NOMO-1 treated with dmso at 0.1 percent for 144 hours (cell line): ENCODE results near the gene CHURC1.
A peak's percentile ranks its signal among the peaks of the same experiment; 100 is the strongest.

ENCODE experiments used
- DNase-seq: peaks from one replicate; lab custom pipeline; 2025; ENCODE audit not compliant: unreplicated experiment; lab: John Stamatoyannopoulos, UW

Gene CHURC1

DNA sequence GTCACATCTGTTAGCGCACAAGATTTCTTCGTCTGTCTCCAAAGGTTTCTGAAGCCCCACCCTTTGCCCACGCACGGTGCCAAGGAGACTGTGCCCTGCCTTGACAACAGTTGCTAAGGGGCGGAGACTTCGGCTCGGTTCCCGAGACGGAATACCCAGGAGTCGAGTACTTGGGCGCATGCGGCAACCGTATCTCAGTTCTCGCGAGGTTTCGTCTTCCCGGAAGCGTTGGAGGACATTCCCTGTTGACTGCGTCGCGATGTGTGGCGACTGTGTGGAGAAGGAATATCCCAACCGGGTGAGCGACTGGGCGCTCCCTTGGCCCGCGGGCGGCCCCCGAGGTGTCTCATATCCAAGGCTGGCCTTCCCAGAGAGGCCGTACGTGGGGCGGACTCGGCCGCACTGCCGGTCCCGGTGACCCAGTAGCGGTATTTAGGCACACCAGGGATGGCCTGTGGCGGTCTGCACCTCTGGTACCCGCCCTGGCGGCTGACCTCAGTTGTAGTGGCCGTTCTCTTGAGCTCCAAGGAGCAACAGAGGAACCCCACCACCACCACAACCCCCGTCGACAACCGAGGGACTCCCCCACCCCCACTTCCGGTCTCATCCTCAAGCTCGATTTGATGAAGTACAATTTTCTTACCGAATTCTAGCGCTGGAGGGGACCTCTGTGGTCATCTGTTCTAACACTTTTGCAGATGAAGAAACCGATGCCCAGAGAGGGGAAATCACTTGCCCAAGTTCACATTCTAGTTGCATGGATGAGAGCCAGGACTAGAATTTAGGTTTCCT lies at the start of gene CHURC1:
TSS of gene CHURC1 (plus strand) at position 219 of the 792 bp plus-strand sequence. CDS start at position 260, 41 bp downstream.
- peak; percentile 87 for DNase-seq

DNA sequence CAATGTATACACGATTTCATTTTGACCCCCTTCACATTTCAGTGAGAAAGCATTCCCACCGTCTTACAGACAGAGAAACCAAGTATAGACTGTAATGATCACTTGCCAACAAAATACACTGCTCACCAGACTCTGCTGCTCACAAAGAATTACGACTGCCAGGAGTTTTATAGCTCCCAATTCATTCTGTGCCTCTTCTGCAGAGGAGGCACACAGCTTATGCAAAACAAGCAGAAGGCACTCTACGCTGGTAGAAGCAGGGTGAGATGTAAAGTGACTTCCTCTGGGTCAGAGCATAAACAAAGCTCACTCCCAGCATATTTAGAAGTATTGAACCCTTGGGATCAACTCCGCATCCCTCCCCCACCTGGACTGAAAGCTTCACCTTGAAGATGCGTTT lies 49.1 kb upstream of the CHURC1 start:
- DNase-seq, result no peak

DNA sequence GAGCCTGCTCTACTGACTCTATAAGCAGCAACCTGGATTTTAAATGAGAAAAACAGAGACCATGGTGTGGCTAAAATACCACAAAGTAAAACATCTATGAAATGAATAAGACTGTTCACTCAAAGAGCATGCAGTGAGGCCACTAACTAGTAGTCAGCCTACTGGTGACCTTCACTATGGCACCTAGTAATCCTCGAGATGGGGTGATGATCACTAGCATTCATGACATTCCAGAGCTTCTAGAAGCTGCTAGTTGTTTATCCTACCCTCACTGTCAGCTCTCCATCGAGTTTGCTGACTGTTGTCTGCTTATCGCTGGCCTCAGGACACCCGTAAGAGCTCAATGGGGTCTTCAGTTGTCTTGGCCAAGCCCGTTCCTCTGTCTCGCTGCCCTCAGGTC lies 48.3 kb upstream of the CHURC1 start:
- no peak for DNase-seq

DNA sequence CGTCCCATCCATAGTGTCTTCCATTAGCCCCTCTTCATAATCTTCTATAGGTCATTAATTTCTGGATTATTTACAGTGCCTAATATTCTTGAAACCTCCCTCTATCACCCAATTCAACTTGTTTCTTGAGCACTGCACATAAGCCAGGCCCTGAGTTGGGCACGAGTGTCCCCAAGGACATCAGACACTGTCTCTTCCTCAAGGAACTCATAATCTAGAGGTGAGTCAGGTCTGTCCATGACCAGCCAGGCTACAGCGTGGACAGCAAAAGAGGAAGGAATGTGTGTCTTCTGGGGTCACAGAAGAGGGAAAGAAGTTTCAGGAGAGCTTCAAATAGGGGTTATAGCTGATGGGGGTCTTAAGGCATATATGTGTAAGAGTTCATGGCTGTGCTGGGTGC lies 47.1 kb upstream of the CHURC1 start:
- no peak for DNase-seq

DNA sequence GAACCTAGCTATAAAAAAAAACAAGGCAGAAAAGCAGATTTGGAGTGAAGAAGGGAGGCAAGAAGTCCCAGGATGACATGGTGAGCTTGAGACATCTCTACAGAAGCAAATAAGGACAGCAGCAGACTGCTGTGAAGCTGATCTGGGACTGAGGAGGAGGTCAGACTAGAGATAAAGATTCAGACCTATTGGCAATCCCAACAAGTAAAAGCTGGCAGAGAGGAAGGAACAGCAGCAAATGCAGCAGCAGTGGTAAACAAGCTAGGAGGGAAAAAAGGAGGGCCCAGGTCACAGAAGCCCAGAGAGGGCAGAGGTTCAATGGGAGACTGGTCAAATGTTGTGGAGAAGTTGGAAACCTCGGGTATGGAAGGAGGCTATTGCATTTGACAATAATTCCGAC lies 45.9 kb upstream of the CHURC1 start:
- no peak for DNase-seq

DNA sequence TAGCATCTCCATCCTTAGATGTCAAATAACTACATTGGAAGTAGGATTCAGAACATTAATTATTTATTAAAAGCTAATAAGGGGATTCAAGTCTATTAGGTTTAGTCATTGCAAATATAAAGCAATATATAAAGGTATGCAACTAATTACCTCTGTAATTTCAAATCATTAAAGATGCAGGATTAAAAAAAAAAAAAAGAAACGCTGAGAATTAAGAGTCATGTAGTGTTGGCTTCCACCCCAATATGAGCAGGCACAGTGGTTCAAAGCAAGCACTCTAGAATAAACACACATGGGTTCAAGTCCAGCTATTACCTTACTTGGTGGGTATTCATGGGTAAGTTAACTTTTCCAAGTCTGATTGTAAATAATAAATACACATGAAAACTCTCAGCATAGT lies 45.4 kb upstream of the CHURC1 start:
- DNase-seq, result no peak

DNA sequence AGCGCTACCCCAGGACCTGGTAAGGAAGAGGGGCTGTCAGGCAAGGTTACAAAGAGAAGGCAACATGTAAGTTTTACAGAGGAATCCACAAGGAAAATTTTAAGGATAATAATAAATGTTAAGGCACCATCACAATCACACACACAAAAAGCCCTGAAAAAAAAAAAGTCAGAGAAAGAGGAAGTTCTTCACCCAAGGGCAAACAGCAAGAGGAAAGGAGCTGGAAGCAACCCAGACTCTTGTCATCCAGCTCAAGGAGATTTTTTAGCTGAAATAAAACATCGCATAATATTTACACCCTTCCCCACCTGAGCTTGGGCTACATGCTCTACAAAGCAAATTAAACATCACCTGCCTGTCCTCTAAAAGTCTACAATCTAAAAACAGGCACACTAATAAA lies 44.1 kb upstream of the CHURC1 start:
- no peak for DNase-seq

DNA sequence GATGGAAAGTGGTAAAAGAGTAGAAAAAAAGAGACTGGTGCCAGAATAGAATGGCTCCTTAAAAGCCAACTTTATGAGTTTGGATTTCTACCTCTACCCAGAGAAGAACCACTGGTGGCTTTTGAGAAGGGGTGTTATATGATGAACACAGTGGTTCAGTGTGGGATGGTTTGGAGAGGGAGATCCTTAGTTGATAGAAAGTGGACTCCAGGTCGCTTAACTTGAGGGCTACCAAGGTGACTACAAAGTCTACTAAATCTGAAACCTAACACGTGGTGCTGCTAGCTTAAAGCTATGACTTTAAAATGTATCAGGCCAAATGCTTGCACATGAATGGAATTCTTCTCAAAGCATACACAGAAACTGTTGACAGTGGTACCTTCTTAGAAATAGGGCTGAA lies 42.9 kb upstream of the CHURC1 start:
- no peak for DNase-seq

DNA sequence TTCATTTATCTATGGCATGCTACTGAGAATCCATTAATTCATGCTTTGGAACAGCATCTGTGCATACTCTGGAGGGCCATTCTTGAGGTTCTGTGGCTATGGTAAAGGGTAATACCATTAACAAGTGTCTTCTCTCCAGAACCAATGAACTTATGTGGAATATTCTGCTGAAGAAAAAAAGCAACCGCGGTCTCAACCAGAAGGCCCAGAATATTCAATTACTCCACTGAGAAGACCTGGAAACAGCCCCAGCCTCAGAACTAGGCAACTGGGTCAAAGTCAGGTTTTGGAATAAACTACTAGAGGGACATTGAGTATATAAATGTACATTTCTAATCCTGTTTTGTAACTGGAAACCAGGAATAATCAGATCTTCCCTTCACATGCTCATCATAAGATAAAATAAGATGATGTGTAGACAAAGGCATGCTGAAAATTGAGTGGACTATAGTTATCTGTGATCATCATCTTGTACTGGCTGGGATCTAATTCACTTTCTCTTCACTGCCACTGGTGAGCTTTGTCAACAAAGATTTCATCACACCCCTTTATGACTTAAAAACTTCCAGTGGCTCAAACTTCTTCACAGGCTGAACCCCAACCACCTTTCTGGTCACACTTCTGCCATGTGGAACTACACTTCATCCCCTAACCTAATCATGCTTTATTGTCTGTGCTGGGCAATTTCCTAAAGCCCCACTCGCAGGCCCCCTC lies 40.6 kb upstream of the CHURC1 start:
- DNase-seq, result no peak

DNA sequence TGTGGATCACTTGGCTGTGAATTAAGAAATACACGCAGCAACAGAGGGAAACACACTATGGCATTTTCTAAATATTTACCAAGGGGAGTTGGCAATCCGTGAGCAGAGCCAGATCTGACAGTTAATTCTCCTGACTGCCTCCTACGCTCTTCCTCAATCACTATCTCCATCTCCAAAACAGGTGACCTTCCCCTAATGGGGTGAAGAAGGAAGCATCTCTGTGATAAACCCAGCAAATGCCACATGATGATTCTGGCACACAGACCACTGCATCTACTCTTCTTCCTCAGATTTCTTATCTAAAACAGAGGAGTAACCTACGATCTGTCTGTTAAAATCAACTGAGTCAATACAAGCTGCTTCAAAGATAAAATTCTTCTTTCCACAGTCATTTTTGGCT lies 38.9 kb upstream of the CHURC1 start:
- DNase-seq, result no peak

DNA sequence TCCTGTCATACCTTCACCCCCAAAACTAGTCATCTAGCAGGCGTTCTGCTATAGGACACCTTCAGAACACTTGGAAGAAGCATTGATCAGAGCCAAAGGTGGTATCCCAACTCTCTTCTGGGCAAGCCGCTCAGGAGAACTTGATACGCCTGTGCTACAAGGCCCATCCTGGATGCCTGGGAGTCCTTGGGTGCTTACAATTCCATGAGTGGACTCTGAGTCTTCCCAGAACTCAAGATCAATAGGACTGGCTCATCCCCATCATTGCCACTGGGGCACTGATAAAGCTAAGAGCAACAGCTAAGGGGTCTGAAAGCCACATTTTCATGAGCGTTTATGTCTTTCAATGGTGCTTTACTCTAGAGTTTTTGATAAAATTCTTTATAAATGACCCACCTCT lies 36.4 kb upstream of the CHURC1 start:
- no peak for DNase-seq

DNA sequence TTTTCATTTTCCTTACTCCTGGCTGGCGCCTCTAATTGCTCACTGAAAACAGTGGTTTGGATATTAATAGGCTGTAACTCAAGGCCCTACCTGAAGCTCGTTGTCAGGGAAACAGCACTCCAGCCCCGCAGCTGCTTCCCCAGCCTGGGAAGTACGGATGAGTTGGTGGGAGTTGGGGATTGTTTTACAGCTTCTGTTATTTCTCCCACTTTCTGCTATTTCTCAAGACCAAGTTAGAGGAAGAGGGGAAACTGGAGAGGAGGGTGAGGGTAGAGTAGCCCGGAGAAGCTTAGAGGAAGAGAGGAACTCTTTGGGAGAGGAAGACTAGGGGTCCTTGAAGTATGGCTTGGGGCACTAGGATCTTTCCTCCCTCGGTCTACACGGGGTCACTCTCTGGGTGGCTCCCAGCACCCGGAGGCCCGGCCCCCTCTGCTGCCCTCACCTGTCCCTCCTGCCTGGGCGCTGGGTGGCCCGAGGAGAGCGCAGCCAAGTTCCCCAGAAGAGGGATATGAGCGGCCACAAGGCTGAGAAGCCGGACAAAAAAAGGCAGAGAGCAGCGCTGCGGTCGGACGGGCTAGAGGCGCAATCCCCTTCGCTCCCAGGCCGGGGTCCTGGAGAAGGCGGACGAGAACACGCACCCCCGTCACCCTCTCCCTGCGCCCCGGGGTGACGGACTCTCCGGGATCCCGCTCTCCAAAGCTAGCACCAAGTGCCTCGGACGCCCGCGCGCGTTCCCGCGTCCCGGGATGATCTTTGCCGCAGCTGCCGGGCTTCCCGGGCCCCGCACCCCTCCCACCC lies 35.2 kb upstream of the CHURC1 start:
- no peak for DNase-seq

DNA sequence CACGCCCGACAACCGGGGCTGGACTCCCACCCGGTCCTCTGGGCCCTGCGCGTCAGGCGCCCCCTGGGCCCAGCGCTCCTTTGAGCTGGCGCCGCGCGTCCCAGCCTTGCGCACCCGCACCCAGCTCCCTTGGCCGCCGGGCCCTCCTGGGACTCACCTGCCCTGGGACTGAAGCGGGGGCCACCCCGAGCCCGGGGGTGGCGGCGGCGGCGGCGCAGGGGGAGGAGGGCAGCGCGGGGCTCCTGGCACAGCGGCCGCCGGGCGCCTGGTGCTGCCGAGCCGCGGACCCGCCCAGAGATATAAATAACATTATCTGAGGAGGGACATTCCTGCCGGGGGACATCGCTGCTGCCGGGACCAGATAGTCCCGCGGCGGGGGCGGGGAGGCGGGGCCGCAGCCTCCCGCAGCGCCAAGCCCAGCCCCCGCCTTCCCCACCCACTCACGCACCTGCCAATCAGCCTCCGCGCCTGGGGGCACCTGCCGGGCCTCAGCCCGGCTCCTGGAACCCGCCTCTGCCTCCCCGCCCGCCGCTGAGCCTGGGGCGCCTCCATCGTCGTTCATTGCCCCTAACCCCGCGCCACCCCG lies 34.5 kb upstream of the CHURC1 start, which contains the start of gene SPTB:
TSS of gene SPTB (minus strand) at position 273 of the 586 bp plus-strand sequence. CDS start 56,813 bp downstream, outside the sequence.
- DNase-seq, result no peak

DNA sequence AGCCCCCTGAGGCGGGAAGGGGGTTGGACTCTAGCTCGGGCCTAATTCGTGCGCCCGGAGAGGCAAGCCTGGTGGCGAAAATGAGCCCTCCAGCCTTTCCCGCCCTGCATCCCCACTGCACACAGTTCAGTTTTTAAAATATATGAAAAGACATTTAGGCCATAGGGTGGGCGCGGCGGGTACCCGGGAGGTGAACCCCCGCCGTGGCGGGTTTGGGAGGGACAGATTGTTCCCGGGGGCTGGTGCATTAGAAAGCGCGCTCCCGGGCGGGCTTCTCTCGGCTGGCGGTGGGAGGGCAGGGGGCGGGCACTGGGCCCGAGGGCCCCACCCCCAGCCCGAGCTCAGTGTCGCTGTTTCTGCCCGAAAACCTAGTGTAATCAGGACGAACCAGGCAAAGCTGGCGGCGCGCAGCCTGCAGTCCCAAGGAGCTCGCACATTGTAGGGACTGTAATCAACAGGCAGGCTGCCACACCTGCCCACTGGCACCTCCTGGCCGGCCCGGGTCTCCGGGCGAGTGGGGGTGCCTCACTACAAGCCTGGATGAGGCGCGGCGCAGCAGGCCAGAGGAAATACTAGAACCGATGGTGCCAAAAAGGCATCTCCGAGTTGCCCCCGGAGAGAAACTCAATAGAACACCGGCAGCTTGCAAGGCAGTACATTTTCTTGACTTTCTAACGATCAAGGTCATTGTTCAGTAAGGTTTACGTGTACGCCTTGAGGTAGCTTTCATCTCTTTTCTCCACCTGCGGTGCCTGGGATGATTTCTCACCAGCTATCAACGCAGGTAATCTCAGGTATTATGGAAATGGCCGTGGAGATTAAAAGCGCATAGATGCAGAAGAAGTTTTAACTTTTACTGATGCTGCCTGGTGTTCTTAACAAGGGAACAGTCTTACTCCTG lies 33.8 kb upstream of the CHURC1 start:
- peak; percentile 17 for DNase-seq

DNA sequence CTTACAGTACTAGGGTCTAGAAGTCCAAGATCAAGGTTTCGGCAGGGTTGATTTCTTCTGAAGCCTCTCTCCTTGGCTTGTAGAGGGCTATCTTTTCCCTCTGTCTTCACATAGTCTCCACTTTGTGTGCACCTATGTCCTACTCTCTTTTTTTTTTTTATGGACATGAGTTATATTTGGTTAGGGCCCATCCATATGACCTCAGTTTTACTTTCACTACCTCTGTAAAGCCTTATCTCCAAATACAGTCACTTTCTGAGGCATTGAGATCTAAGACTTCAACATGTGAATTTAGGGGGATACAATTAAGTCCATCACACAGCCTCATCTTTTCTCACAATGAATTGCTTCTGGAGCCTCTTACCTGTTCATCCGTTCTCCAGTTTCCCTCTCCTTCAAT lies 28.7 kb upstream of the CHURC1 start:
- DNase-seq, result no peak

DNA sequence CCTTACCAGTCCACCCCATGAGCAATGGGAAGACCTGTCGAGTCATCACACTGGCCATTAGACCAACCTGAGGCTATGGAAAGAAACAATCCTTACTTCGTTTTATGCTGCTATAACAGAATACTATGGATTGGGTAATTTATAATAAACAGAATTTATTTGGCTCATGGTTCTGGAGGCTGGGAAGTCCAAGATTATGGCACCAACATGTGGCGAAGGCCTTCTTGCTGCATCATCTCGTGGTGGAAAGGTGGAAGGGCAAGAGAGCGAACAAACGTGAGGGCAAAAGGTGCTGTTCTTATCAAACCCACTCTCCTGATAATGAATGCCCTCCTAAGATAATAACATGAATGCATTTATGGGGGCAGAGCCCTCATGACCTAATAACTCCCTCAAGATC lies 24.9 kb upstream of the CHURC1 start:
- no peak for DNase-seq

DNA sequence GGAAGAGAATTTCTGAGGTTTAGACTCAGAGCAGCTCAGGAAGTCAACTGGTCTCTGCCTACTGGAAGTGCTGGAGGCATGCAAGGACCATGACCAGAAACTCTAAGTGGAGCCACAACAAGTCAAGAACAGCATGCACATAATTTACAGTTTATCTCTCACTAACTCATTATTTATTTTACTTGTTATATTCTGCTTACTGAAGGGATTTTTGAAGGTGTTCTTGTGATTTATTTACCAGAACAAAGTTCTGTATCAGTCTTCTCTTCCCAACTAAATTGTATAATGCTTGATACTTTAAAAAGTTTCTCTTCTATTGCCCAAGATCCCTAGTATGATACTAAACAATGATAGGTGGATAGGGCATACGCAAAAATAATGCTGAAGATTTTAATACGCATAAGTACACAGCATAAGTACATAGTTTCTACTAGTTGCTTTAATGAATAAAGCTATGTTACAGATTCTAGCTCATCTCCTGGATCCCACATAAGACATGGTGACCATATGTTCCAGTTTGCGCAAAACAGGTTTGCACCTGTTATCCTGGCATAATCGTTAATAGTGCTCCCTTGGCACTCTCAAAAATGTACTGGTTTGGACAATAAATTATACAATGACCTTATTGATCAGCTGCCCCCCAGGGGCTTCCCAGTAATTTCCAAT lies 22.9 kb upstream of the CHURC1 start:
- DNase-seq, result no peak

DNA sequence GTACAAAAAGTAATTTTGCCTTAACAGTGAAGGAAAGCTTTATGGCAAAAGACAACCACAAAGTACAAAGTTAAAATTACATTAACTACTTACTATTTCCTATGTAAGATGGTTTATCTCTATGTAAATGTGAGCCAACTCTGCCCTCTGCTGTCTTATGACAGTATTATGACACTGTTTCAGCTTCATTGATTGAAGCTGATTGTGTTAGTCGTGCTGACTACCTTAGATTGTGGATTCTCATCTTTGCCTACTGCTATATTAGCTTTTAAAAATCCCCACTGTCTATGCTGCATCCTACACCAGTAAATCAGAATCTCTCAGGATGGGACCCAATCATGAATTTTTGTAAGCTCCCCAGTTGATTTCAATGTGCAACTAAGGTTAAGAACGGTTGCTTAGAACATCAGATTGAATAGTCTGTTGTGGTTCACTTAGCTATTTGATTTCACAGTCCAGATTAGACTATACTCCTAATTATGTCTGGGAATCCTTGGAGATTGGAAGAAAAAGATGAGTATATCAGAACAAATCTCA lies 22.3 kb upstream of the CHURC1 start:
- DNase-seq, result no peak

DNA sequence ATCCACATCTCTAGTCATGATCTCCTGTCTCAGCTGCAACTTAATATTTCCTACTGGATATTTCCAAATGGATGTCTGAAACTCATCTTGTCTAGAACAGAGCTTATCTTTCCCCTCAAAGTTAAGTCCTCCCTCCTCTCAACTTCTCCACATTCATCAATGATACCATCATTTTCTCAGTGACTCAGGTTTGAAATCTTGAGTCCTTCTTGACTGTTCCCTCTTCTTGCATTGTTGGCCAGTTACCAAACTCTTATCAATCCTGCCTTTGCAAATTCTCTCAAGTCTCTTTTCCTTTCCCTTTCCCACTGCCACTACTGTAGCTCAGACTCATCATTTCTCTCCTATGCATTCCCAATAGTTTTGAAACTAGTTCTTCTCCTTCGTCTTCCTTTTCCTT lies 14.3 kb upstream of the CHURC1 start:
- no peak for DNase-seq
